ENCODE results near the gene CENATAC.
A peak's percentile ranks its signal among the peaks of the same experiment; 100 is the strongest.

CENATAC gene

DNA sequence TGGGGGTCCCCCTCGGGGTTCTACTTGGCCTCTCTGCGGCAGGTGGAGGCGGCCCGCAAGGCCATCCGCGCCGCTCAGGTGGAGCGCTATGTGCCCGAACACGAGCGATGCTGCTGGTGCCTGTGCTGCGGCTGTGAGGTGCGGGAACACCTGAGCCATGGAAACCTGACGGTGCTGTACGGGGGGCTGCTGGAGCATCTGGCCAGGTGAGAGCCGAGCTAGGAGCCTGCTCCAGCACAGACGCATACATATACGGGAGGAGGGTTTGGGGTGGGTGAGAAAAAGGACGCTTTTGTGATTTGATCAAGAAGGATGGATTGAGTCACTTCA lies 415 bp downstream of the CENATAC start:
- 0 out of 2 replicates have a peak overlapping the region, but pooled peaks have one; percentile 10 for H3K27ac ChIP-seq (ENCODE audit: low read depth, low read length)
- H3K4me3 ChIP-seq (ENCODE audit: low read length): peak overlapping the region; percentile 83
- H3K79me2 ChIP-seq (ENCODE audit: control insufficient read depth, low read length): peaks cover 50% of the 10 kb centered on the region
- H3K9me3 ChIP-seq (ENCODE audit: control insufficient read depth, insufficient read depth, low read length): no peaks in the 10 kb centered on the region
- peak overlapping the region; percentile 94 for H3K4me2 ChIP-seq (ENCODE audit: low read length)
- peaks cover 57% of the 10 kb centered on the region for H3K36me3 ChIP-seq (ENCODE audit: control insufficient read depth, low read length)
- no peaks in the 10 kb centered on the region for H3K27me3 ChIP-seq (ENCODE audit: control insufficient read depth, low read length)
- no peaks in the 10 kb centered on the region for H3F3A ChIP-seq (ENCODE audit: control insufficient read depth, insufficient read depth)
- peaks cover 23% of the 10 kb centered on the region for H3K4me1 ChIP-seq (ENCODE audit: control insufficient read depth, low read length)
- H4K20me1 ChIP-seq (ENCODE audit: control insufficient read depth, insufficient read depth, low read depth, low read length): no peaks in the 10 kb centered on the region
- no peaks in the 10 kb centered on the region for H3K9me2 ChIP-seq (replicated peaks; ENCODE audit: control insufficient read depth, low read length)
- TF ChIP-seq, protein P1, sequence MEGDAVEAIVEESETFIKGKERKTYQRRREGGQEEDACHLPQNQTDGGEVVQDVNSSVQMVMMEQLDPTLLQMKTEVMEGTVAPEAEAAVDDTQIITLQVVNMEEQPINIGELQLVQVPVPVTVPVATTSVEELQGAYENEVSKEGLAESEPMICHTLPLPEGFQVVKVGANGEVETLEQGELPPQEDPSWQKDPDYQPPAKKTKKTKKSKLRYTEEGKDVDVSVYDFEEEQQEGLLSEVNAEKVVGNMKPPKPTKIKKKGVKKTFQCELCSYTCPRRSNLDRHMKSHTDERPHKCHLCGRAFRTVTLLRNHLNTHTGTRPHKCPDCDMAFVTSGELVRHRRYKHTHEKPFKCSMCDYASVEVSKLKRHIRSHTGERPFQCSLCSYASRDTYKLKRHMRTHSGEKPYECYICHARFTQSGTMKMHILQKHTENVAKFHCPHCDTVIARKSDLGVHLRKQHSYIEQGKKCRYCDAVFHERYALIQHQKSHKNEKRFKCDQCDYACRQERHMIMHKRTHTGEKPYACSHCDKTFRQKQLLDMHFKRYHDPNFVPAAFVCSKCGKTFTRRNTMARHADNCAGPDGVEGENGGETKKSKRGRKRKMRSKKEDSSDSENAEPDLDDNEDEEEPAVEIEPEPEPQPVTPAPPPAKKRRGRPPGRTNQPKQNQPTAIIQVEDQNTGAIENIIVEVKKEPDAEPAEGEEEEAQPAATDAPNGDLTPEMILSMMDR (IDR thresholded peaks at IDR 0.05; ENCODE audit: low read depth, low read length, poor library complexity, severe bottlenecking): no peak
- no peak for TF ChIP-seq EZH2phosphoT487 (IDR thresholded peaks at IDR 0.05; ENCODE audit: borderline replicate concordance, low read length)

GRCh38 chr11:118998822-118999221 lies 884 bp downstream of the CENATAC start:
- H3K9me2 ChIP-seq (replicated peaks; ENCODE audit: control insufficient read depth, low read length): no peaks in the 10 kb centered on the region
- H3K4me2 ChIP-seq (ENCODE audit: low read length): peak overlapping the region; percentile 94
- no peak for TF ChIP-seq EZH2phosphoT487 (IDR thresholded peaks at IDR 0.05; ENCODE audit: borderline replicate concordance, low read length)
- TF ChIP-seq, protein P1 (IDR thresholded peaks at IDR 0.05; ENCODE audit: low read depth, low read length, poor library complexity, severe bottlenecking): no peak
- H3K9me3 ChIP-seq (ENCODE audit: control insufficient read depth, insufficient read depth, low read length): no peaks in the 10 kb centered on the region
- H3K4me3 ChIP-seq (ENCODE audit: low read length): peak overlapping the region; percentile 83
- no peaks in the 10 kb centered on the region for H4K20me1 ChIP-seq (ENCODE audit: control insufficient read depth, insufficient read depth, low read depth, low read length)
- no peaks in the 10 kb centered on the region for H3K27me3 ChIP-seq (ENCODE audit: control insufficient read depth, low read length)
- no peaks in the 10 kb centered on the region for H3F3A ChIP-seq (ENCODE audit: control insufficient read depth, insufficient read depth)
- no peak overlapping the region for H3K27ac ChIP-seq (ENCODE audit: low read depth, low read length)
- peaks cover 57% of the 10 kb centered on the region for H3K36me3 ChIP-seq (ENCODE audit: control insufficient read depth, low read length)
- peaks cover 50% of the 10 kb centered on the region for H3K79me2 ChIP-seq (ENCODE audit: control insufficient read depth, low read length)
- peaks cover 23% of the 10 kb centered on the region for H3K4me1 ChIP-seq (ENCODE audit: control insufficient read depth, low read length)

GRCh38 chr11:119000906-119001305 lies 3.0 kb downstream of the CENATAC start:
- Histone ChIP-seq H3K9me3 (ENCODE audit: control insufficient read depth, insufficient read depth, low read length) (no peaks in the 10 kb centered on the region), H4K20me1 (ENCODE audit: control insufficient read depth, insufficient read depth, low read depth, low read length) (no peaks in the 10 kb centered on the region), H3K79me2 (ENCODE audit: control insufficient read depth, low read length) (peaks cover 40% of the 10 kb centered on the region), H3K9me2 (replicated peaks; ENCODE audit: control insufficient read depth, low read length) (no peaks in the 10 kb centered on the region), H3K27ac (ENCODE audit: low read depth, low read length) (no peak overlapping the region), H3K36me3 (ENCODE audit: control insufficient read depth, low read length) (peaks cover 53% of the 10 kb centered on the region), H3F3A (ENCODE audit: control insufficient read depth, insufficient read depth) (no peaks in the 10 kb centered on the region), H3K4me2 (ENCODE audit: low read length) (no peak overlapping the region), H3K27me3 (ENCODE audit: control insufficient read depth, low read length) (no peaks in the 10 kb centered on the region), H3K4me3 (ENCODE audit: low read length) (no peak overlapping the region), H3K4me1 (ENCODE audit: control insufficient read depth, low read length) (peaks cover 23% of the 10 kb centered on the region)
- TF ChIP-seq EZH2phosphoT487 (IDR thresholded peaks at IDR 0.05; ENCODE audit: borderline replicate concordance, low read length): no peak

- Histone ChIP-seq H3K9me2 (replicated peaks; ENCODE audit: control insufficient read depth, low read length) (no peaks in the 10 kb centered on the region), H3F3A (ENCODE audit: control insufficient read depth, insufficient read depth) (0 out of 2 replicates have a peak, but pooled peaks cover 7% of the 10 kb centered on the region), H3K27me3 (ENCODE audit: control insufficient read depth, low read length) (no peaks in the 10 kb centered on the region), H4K20me1 (ENCODE audit: control insufficient read depth, insufficient read depth, low read depth, low read length) (no peaks in the 10 kb centered on the region), H3K79me2 (ENCODE audit: control insufficient read depth, low read length) (no peaks in the 10 kb centered on the region), H3K4me2 (ENCODE audit: low read length) (no peak overlapping the region), H3K27ac (ENCODE audit: low read depth, low read length) (no peak overlapping the region), H3K4me1 (ENCODE audit: control insufficient read depth, low read length) (no peaks in the 10 kb centered on the region), H3K4me3 (ENCODE audit: low read length) (no peak overlapping the region), H3K9me3 (ENCODE audit: control insufficient read depth, insufficient read depth, low read length) (no peaks in the 10 kb centered on the region), H3K36me3 (ENCODE audit: control insufficient read depth, low read length) (peaks cover 30% of the 10 kb centered on the region)
- TF ChIP-seq, protein P1 (IDR thresholded peaks at IDR 0.05; ENCODE audit: low read depth, low read length, poor library complexity, severe bottlenecking): no peak
- no peak for TF ChIP-seq EZH2phosphoT487 (IDR thresholded peaks at IDR 0.05; ENCODE audit: borderline replicate concordance, low read length)
Measured at GRCh38 chr11:119006656-119007055, 8.7 kb downstream of the CENATAC start.

Data from DOHH2 (cell line).